GM12874 (cell line): ENCODE measurements around the gene OR2AK2.

ENCODE experiments used
- TF ChIP-seq, protein P1 (sequence below): IDR thresholded peaks from 2 replicates; pipeline ENCODE4 v1.5.1; 2011; ENCODE audit warnings: low read depth, mild to moderate bottlenecking, control low read depth, low read length, moderate library complexity; ENCODE audit not compliant: insufficient read depth

OR2AK2 gene

DNA sequence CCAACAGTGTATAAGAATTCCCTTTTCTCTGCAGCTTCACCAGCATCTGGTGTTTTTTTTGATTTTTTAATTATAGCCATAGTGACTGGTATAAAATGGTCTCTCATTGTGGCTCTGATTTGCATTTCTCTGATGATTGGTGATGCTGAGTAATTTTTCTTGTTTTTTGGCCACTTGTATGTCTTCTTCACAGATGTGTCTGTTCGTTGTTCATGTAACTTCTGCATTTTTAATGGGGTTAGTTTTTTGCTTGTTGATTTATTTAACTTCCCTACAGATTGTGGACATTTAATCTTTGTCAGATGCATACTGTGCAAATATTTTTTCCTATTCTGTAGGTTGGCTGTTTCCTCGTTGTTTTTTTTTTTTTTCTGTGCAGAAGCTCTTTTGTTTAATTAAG, 28.0 kb downstream of the OR2AK2 start:
- TF ChIP-seq, protein P1, sequence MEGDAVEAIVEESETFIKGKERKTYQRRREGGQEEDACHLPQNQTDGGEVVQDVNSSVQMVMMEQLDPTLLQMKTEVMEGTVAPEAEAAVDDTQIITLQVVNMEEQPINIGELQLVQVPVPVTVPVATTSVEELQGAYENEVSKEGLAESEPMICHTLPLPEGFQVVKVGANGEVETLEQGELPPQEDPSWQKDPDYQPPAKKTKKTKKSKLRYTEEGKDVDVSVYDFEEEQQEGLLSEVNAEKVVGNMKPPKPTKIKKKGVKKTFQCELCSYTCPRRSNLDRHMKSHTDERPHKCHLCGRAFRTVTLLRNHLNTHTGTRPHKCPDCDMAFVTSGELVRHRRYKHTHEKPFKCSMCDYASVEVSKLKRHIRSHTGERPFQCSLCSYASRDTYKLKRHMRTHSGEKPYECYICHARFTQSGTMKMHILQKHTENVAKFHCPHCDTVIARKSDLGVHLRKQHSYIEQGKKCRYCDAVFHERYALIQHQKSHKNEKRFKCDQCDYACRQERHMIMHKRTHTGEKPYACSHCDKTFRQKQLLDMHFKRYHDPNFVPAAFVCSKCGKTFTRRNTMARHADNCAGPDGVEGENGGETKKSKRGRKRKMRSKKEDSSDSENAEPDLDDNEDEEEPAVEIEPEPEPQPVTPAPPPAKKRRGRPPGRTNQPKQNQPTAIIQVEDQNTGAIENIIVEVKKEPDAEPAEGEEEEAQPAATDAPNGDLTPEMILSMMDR: no peak

DNA sequence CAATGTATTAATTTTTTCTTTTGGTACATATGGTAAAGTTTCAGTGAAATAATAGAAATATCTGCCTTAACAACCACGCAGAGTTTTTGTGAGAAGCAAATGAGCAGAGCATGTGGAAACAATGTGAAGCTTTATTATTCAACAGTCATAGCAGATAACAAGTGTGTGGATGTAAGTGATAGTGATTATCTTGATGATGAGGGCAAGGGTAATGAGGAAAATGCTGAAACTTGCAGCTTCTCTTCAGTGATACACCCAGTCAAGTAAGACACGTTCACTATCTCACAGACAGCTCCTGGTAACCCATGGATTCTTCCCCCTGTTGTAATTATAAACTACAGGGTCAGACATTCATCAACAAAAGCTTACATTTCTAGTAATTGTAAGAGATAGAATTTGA, 33.8 kb downstream of the OR2AK2 start:
- TF ChIP-seq, protein P1: no peak

DNA sequence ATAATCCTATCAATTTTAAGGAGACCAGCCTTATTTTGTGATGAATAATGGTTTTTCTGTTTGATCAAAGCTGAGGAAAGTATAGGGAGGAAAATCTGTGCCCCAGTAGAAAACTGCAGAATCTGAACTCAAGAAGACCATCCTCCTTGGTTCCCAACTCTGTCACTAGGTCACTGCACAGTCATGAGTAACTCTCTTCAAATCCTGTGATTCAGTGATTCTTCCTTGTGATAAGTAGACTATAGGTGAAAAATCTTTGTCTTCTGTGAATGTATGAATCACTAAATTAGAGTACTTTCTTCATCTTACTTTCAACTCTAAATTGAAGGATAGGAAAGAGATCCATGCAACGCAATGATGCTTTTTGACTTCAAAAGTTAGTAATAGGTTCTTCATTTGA, 35.1 kb downstream of the OR2AK2 start:
- TF ChIP-seq, protein P1: no peak

DNA sequence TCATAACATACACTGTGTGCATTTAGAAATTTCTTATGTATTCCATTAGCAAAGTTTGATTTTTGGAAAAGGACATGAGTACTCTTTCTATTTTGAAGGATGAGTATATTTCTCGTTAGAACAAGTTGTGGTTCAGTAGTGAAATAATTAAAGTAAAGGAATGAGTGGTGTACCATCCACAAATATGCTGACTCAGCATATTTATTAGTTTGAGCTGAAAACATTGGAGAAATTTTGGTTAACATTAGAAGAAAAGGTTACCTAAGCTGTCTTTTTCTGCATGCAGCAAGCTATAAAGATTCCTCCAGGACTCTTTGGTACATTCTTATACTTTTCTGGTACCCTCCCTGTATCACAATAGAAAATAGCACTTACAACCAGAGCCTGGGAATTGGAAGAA, 42.7 kb downstream of the OR2AK2 start:
- TF ChIP-seq, protein P1: no peak

DNA sequence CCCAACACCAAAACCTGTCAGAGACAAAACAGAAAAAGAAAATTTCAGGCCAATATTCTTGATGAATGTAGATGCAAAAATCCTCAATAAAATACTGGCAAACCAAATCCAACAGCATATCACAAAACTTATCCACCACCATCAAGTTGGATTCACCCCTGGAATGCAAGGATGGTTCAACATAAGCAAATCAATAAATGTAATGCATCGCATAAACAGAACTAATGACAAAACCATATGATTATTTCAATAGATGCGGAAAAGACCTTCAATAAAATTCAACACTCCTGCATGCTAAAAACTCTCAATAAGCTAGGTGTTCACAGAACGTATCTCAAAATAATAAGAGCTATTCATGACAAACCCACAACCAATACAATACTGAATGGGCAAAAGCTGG, 44.6 kb downstream of the OR2AK2 start:
- TF ChIP-seq, protein P1: no peak

DNA sequence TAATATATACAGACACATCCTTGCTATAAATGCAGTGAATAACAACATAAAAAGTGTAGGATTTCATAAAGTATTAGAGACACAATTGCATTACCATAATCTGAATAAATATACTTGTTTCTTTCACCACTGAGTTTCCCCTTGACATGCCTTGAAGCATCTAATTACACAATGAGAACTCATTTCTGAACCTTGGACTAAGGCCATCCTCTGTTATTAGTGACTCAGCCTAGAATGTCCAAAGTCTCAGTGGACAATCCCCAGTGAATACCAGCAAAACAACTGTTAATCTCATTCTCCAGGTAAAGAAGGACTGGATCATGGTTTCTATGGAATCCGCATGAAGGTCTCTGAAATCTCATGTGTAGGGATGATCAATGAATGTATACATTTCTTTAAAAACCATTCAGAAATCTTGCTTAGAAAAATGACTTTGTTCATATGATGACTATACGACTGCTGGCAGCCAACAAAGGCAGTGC, 48.2 kb downstream of the OR2AK2 start, which contains the start of gene OR2L5:
TSS of gene OR2L5 (plus strand) at position 432 of the 482 bp plus-strand sequence. CDS start 8,288 bp downstream, outside the sequence.
- TF ChIP-seq, protein P1: no peak

DNA sequence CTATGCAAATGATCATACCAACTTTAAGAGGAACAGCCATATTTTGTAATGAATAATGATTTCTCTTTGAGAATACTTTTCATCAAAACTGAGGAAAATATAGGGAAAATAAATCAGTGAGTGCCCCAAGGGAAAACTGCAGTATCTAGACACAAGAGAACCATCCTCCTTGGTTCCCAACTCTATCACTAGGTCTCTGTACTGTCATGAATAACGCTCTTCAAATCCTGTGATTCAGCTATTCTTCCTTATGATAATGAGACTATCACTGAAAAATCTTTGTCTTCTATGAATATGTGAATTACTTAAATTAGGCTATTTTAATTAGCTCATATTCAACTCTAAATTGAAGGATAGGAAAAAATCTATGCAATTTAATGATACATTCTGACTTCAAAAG, 50.8 kb downstream of the OR2AK2 start:
- TF ChIP-seq, protein P1: no peak
